ENCODE results near the gene ABCB11. TPM values are rescaled to one million over a fixed set of nuclear protein-coding genes. Genes with fewer than 3 reads are reported as not detected.
"Not testable (repeated sequence)": the region's sequence is repeated elsewhere in the genome, so short reads cannot be mapped to it uniquely, and the experiment has no call there.

ABCB11 gene
- polyA plus RNA-seq, 3 donors = not detected

DNA sequence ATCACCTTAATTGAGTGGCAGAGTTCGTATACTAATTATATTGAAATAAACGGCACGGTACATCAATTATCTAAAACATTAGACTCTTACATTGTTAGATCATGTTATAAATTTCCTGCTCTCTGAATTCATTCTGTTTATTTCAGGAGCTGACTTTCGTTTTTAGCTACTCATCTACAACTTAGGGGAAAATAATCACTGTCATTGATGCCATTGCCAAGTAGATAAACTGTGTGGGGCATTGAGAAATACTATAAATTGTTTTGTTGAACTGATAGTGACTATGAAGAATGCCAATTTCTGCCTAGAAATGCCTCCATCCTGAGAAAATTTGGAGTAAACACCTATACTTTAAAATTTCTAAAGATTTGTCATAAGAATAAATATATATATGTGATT is 17.5 kb downstream of the ABCB11 start:
- H3K4me1 ChIP-seq (ENCODE audit: control insufficient read depth in 1 of 2, insufficient read depth in 2 of 2, low read length in 2 of 2) = peaks cover 20 to 22% of the 10 kb centered on the region in 2 donors
- no peak overlapping the region for H3K27ac ChIP-seq (ENCODE audit: low read depth in 1 of 2, low read length in 2 of 2)
- no peaks in the 10 kb centered on the region for H3K27me3 ChIP-seq (ENCODE audit: control insufficient read depth in 2 of 2, insufficient read depth in 2 of 2, low read length in 2 of 2)
- no peak overlapping the region for H3K4me3 ChIP-seq (replicated peaks in 1 of 3; ENCODE audit: low read depth in 2 of 3, low read length in 3 of 3)
- H3K36me3 ChIP-seq (replicated peaks in 1 of 2; ENCODE audit: control insufficient read depth in 1 of 2, insufficient read depth in 2 of 2, low read length in 2 of 2) = no peaks in the 10 kb centered on the region
- no peak overlapping the region for H2AFZ ChIP-seq (ENCODE audit: insufficient read depth, low read depth, low read length, poor library complexity, severe bottlenecking)
- H3K4me2 ChIP-seq (replicated peaks; ENCODE audit: extremely low read depth, low read length, poor library complexity, severe bottlenecking) = no peak overlapping the region
- TF ChIP-seq, protein P1, sequence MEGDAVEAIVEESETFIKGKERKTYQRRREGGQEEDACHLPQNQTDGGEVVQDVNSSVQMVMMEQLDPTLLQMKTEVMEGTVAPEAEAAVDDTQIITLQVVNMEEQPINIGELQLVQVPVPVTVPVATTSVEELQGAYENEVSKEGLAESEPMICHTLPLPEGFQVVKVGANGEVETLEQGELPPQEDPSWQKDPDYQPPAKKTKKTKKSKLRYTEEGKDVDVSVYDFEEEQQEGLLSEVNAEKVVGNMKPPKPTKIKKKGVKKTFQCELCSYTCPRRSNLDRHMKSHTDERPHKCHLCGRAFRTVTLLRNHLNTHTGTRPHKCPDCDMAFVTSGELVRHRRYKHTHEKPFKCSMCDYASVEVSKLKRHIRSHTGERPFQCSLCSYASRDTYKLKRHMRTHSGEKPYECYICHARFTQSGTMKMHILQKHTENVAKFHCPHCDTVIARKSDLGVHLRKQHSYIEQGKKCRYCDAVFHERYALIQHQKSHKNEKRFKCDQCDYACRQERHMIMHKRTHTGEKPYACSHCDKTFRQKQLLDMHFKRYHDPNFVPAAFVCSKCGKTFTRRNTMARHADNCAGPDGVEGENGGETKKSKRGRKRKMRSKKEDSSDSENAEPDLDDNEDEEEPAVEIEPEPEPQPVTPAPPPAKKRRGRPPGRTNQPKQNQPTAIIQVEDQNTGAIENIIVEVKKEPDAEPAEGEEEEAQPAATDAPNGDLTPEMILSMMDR (IDR thresholded peaks at IDR 0.05) = no peak
- H3K9ac ChIP-seq (ENCODE audit: insufficient read depth, low read length, poor library complexity, severe bottlenecking) = no peak overlapping the region
- intact Hi-C loops (cut with micrococcal nuclease) = no loop called here
- H3K27ac Mint-ChIP-seq = no peak overlapping the region
- H3K27me3 Mint-ChIP-seq (ENCODE audit: low read depth in 3 of 3) = peaks cover 1 to 8% (median 7%) of the 10 kb centered on the region in 3 donors
- no peak overlapping the region for H3K4me3 Mint-ChIP-seq
- H3K79me2 ChIP-seq (ENCODE audit: insufficient read depth, low read length) = no peaks in the 10 kb centered on the region
- no peaks in the 10 kb centered on the region for H3K9me3 ChIP-seq (replicated peaks in 1 of 2; ENCODE audit: control insufficient read depth in 1 of 2, insufficient read depth in 1 of 2, low read length in 2 of 2)
- no peaks in the 10 kb centered on the region for H3K36me3 Mint-ChIP-seq
- peaks cover 21% of the 10 kb centered on the region for H3K4me1 Mint-ChIP-seq
- no CpG with 5 or more reads among the region's 4 CpGs for WGBS (ENCODE audit: insufficient coverage)
- H4K20me1 ChIP-seq (ENCODE audit: insufficient read depth, low read length) = no peaks in the 10 kb centered on the region
- DNase-seq = no peak
- H3K9me3 Mint-ChIP-seq = peaks cover 0 to 6% (median 1%) of the 10 kb centered on the region in 7 donors

DNA sequence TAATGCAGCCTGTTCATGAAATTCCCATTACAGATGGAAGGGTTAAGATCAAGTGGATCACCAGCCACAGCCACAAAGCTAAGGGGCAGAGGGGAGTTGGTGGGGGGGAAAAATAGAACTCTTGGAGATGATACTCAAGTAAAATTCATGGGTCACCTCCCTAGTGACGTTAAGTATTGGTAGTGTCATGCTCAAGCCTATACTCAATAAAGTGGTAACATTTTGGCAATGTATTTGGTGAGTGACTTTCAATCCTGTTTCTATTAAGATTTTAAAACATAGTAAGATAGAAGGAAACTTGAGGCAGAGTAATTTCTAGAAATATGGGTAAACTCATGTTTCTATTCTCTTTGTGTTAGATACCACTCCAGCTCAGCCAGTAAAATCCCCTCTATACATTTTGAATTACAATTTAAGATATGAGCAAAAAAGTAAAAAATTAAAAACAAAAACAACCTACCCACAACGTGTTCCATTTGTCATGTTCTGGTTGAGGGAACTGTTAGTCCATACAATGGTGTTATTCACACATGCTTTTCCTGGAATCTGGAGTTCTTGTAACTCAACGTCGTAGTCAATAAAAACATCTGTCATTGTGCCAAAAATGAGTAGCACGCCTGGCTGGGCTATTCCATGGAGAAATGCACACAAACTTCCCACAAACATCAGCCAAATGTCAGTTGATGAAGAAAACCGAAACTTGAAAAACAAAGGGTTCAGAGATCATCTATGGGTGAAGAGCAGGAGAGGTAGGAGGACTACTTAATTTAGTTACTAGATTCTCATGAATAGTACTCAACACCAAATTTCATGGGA is 18.1 kb downstream of the ABCB11 start:
- intact Hi-C loops (cut with micrococcal nuclease) = no loop called here
- Histone ChIP-seq H3K9ac (ENCODE audit: insufficient read depth, low read length, poor library complexity, severe bottlenecking) (no peak overlapping the region), H3K27ac (ENCODE audit: low read depth in 1 of 2, low read length in 2 of 2) (no peak overlapping the region), H3K79me2 (ENCODE audit: insufficient read depth, low read length) (no peaks in the 10 kb centered on the region), H3K36me3 (replicated peaks in 1 of 2; ENCODE audit: control insufficient read depth in 1 of 2, insufficient read depth in 2 of 2, low read length in 2 of 2) (no peaks in the 10 kb centered on the region), H2AFZ (ENCODE audit: insufficient read depth, low read depth, low read length, poor library complexity, severe bottlenecking) (no peak overlapping the region), H3K9me3 (replicated peaks in 1 of 2; ENCODE audit: control insufficient read depth in 1 of 2, insufficient read depth in 1 of 2, low read length in 2 of 2) (no peaks in the 10 kb centered on the region), H3K4me2 (replicated peaks; ENCODE audit: extremely low read depth, low read length, poor library complexity, severe bottlenecking) (no peak overlapping the region), H3K27me3 (ENCODE audit: control insufficient read depth in 2 of 2, insufficient read depth in 2 of 2, low read length in 2 of 2) (no peaks in the 10 kb centered on the region), H4K20me1 (ENCODE audit: insufficient read depth, low read length) (no peaks in the 10 kb centered on the region), H3K4me1 (ENCODE audit: control insufficient read depth in 1 of 2, insufficient read depth in 2 of 2, low read length in 2 of 2) (peaks cover 22 to 26% of the 10 kb centered on the region in 2 donors), H3K4me3 (replicated peaks in 1 of 3; ENCODE audit: low read depth in 2 of 3, low read length in 3 of 3) (no peak overlapping the region)
- Mint-ChIP-seq H3K9me3 (peaks cover 0 to 6% (median 1%) of the 10 kb centered on the region in 7 donors), H3K4me3 (no peak overlapping the region), H3K36me3 (no peaks in the 10 kb centered on the region), H3K27me3 (ENCODE audit: low read depth in 3 of 3) (peaks cover 1 to 10% (median 8%) of the 10 kb centered on the region in 3 donors), H3K4me1 (peaks cover 25% of the 10 kb centered on the region), H3K27ac (no peak overlapping the region)
- WGBS (ENCODE audit: insufficient coverage) = 80% methylated on average over 1 of the region's 6 CpGs
- TF ChIP-seq, protein P1 (IDR thresholded peaks at IDR 0.05) = no peak
- DNase-seq = no peak

DNA sequence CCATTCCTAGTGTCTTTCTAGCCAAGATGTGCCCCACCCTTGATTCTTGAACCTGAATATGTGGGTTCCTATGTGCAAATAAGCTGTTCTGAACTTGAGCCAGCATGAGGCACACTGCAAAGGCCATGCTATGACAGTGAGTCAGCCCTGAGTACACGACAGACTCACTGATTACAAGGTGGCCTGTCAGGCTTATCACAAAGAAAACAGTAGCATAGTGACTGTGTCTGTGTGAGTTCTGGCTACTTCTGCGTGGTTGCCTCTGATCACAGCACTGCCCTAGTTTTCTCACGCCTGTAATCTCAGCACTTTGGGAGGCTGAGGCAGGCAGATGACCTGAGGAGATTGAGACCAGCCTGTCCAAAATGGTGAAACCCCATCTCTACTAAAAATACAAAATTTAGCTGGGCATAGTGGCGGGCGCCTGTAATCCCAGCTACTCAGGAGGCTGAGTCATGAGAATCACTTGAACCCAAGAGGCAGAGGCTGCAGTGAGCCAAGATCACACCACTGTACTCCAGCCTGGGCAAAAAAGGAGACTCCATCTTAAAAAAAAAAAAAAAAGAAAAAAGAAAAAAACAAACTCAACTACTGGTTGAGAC is 18.8 kb downstream of the ABCB11 start:
- H3K4me3 Mint-ChIP-seq; DNase-seq; H3K79me2 ChIP-seq (ENCODE audit: insufficient read depth, low read length); intact Hi-C loops (cut with micrococcal nuclease); H3K9me3 Mint-ChIP-seq; H3K9ac ChIP-seq (ENCODE audit: insufficient read depth, low read length, poor library complexity, severe bottlenecking); H3K27ac ChIP-seq (ENCODE audit: low read depth in 1 of 2, low read length in 2 of 2); H3K36me3 ChIP-seq (replicated peaks in 1 of 2; ENCODE audit: control insufficient read depth in 1 of 2, insufficient read depth in 2 of 2, low read length in 2 of 2); H3K27me3 Mint-ChIP-seq (ENCODE audit: low read depth in 3 of 3); H3K36me3 Mint-ChIP-seq; H3K4me3 ChIP-seq (replicated peaks in 1 of 3; ENCODE audit: low read depth in 2 of 3, low read length in 3 of 3); H3K27me3 ChIP-seq (ENCODE audit: control insufficient read depth in 2 of 2, insufficient read depth in 2 of 2, low read length in 2 of 2); H3K9me3 ChIP-seq (replicated peaks in 1 of 2; ENCODE audit: control insufficient read depth in 1 of 2, insufficient read depth in 1 of 2, low read length in 2 of 2); H3K27ac Mint-ChIP-seq; H4K20me1 ChIP-seq (ENCODE audit: insufficient read depth, low read length); H3K4me2 ChIP-seq (replicated peaks; ENCODE audit: extremely low read depth, low read length, poor library complexity, severe bottlenecking); H2AFZ ChIP-seq (ENCODE audit: insufficient read depth, low read depth, low read length, poor library complexity, severe bottlenecking): not testable (repeated sequence)
- peaks cover 31% of the 10 kb centered on the region for H3K4me1 Mint-ChIP-seq
- H3K4me1 ChIP-seq (ENCODE audit: control insufficient read depth in 1 of 2, insufficient read depth in 2 of 2, low read length in 2 of 2) = peaks cover 24 to 28% of the 10 kb centered on the region in 2 donors
- 93% methylated on average over 3 of the region's 5 CpGs for WGBS (ENCODE audit: insufficient coverage)

Data from CD14-positive monocyte (primary cell).